Nucleus accumbens (tissue), 56 donors: ENCODE results near the gene TAF1A.

Source experiments
- DNase-seq, 56 donors: peaks; one replicate each; lab custom pipeline; 2025; lab: John Stamatoyannopoulos, UW

The TAF1A gene

DNA sequence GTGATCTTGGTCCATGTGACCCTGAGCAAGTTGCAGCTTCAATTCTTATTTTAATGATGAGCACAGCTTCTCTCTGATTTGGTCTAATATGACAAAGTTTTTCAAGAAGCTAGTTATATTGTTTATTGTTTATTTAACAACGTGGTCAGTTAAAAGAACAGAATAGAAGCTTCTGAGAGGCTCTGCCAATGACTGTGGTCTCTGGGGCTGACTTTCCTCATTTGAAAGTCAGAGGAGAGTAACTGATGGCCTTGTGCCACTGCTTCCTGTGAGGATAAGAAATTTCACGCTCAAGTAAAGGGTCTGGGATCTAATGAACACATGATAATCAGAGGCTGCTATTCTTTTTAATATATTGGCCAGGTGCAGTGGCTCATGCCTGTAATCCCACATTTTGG is 49.1 kb downstream of the TAF1A start:
- no peak for DNase-seq

DNA sequence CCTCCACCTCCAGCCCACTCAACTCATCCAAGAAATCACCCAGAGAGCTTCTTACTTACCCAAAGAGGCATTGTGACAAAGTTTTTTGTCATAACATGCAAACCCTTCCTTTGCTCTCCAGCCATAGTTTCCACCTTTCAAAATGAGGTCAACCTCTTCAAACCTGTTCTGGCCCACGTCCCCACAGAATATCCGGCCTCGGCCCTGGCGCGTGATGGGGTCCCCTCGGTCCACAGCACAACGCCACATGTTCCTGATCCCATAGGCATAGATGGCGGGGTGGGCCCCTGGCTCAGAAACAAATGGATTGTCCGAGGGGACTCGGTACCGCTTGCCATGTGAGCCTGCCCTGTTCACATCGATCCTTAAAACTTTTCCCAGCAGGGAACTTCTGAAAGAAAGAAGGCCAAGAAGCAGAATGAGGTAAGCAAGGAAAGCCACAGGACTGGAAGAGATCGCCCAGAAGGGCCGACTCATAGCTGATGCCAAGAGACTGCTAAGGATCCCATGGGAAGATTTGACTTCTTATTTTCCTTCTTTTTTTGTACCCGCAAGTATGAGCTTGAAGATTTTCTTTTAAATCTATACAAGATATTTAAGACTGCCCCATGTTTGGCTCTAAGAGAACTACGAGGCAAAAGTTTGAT is 49.7 kb downstream of the TAF1A start:
- no peak for DNase-seq

DNA sequence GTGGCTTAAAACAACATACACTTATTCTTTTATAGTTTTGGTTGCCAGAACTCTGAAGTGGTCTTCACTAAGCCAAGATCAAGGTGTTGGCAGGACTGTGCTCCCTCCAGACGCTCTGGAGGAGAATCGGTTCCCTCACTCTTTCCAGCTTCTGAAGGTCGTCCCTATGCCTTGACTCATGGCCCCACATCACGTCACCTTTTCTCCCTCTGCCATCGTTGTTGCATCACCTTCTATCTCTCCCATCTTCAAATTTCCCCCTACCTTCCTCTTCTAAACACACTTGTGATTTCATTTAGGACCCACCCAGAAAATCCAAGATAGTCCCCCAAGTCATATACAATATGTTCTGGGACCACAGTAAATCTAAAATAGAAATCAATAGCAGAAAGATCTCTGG is 54.3 kb downstream of the TAF1A start:
- DNase-seq: no peak

DNA sequence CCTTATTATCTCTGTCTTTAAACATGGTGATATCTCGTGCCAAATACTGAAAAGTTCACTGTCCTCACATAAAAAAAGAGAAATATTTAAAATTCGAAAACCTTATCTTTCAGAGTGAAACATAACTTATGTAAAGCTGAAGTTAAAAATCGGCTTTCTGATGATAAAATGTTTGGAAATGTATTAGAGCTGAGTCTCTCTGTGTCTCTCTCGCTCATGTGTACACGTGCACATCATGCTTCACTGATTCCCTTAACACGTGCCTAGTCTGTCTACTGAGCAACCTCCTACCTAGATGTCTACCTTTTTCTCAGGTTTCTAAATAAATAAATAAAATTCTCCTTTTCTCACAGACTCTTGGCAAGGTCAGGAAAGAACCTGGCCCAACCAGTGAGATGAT is 58.9 kb downstream of the TAF1A start:
- DNase-seq: no peak

DNA sequence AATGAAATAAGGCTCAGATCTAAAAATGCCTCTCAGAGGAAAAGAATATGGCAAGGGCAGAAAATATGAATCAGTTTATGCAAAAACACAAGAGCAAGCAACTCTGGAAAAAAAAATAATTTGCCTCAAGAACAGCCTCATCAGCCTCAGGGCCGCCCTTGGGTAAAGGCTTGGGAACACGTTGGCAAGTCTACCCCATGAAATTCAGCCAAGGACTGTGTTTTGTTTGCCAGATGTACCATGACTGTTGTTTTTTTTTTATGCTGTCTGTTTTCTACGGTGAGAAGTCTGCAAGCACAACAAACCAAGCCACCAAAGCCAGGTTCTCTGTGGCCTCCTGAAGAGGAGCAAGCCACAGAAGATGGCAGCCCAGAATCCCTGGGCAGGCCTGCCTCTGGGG is 59.8 kb downstream of the TAF1A start:
- no peak for DNase-seq

DNA sequence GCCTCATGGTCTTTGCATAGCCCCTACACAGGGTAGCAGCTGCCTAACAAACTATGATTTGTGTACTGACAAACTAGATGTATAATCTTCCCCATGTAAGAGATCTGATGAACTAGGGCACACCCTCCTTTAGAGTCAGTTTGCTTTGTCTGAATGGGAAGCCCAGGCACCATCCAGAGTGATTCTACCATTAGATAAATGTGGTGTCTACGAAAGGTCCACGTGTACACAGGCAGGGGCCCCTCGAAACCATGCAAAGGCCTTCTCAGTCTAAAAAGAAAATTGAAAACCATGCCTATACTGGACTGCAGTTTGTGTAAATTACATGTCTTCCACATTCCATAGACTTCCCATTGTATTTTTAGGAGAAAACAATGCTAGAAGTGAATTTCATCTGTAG is 60.6 kb downstream of the TAF1A start:
- DNase-seq: no peak

DNA sequence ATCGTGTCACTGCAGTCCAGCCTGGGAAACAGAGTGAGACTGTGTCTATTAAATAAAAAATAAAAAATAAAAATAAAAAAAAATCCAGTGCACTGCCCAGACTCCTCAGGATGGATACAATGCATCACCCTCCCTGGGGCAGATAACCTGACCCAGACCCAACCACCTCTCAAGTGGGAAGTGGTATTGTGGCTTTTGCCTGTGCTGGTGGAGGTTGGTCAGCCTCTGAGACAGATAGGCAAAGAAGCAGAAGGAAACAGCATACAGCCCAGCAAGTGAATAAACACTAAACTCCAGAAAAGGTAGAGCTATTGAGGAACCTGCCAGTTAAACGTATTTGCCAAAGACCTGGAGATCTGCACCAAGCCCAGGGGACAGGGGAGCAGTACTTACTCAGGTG is 63.8 kb downstream of the TAF1A start:
- DNase-seq: no peak

DNA sequence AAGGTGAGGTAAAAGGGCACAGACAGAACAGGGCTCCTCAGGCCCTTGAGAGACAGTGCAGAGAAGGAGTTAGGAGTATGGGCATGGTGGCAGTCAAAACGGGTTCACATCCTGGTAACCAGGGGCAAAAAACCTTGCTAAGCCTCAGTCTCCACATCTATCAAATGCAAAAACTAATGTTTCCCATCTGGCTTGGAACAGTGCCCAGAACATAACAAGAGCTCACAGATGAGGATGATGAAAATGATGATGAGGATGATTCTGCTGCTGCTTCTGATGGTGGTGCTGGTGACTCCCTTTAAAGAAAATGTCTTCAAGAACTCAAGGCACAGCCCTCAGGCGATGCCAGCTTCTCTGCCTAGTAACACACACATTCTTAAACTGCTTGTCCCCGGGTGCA is 65.9 kb downstream of the TAF1A start:
- no peak for DNase-seq

DNA sequence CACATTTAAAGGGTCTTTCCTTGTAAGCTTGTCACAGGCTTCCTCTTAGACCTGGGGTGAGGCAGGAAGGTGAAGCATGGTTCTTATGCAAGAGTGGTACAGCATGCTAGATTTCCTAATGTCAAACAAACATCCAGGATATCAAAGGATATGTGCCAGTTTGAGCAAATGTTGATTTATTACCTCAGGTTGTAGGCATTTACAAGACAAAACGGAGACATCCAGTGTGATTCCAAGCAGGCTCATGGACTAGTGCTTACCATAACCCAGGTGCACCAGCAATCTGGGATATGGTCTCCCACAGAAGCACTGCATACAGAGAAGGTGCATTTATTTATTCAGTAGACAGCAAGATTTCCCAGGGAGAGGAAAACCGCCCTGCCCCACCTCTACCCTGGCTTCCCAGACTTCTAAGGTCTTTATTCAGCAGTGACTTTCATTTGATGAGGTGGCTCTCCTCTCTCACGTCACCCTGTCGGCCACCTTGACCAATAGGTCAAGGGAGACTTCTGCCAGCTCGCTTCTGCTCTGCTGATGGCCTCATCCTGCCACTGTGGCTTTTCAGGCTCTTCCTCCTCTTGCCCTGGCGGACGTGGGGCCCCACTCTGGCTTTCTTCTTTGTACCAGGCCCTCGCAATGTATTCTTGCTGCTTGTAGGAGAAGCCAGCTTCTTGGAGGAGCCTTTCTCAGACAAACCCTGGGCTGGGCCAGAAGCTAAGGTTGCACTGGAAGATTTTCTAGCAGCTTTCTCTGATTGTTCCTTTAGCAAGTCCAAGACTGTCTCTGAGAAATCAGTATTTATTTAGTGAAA is 67.4 kb downstream of the TAF1A start:
- no peak for DNase-seq

DNA sequence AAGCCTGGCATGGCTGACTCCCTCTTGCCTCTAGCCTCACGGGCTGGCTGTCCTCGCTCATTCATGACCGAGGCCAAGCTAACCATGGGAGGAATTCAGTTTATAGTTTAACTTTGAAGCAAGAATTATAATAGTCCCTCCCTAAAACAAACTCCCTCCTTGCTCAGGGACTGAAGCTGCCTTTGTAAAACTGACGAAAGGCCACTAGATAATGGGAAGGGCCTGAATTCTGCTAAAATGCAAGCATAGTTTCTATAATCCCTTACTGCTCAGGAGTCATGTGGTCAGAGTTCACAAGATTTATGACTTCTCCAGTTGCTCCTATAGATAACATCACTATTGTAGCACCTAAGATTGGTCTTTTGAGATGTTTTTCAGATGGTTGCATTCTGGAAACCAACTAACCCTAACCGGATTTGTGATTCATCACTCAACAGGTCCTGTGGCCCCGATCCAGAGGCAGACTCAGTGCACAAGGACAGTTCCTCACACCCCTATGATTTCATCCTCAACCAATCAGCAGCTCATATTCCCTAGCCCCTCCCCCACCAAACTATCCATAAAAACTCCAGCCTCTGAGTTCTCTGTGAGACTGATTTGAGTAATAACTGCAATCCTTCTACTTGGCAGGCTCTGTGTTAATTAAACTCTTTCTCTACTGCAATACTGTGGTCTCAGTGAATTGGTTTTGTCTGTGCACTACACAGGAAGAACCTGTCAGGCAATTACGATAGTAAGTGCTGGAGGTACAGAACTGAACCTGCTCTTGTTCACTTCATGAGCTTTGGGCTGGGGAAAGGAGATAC is 68.2 kb downstream of the TAF1A start:
- no peak for DNase-seq
